ENCODE measurements around the gene PDE10A.
"Not testable (repeated sequence)": the region's sequence is repeated elsewhere in the genome, so short reads cannot be mapped to it uniquely, and the experiment has no call there.

Gene PDE10A

GRCh38 chr6:165624871-165625639 is 38.0 kb downstream of the PDE10A start:
- TF ChIP-seq SUZ12 (IDR thresholded peaks at IDR 0.05; ENCODE audit: extremely low read depth, insufficient read depth, insufficient read length) (no peak), ZNF274 (IDR thresholded peaks at IDR 0.05; ENCODE audit: low read depth, low read length) (no peak), YY1 (IDR thresholded peaks at IDR 0.05; ENCODE audit: insufficient read depth, insufficient read length) (no peak)

GRCh38 chr6:165621940-165622339 is 41.1 kb downstream of the PDE10A start:
- Histone ChIP-seq H3K9ac (ENCODE audit: insufficient read length, low read depth) (no peak overlapping the region), H3K9me3 (ENCODE audit: insufficient read depth, low read length) (no peaks in the 10 kb centered on the region), H3K27me3 (ENCODE audit: insufficient read depth, insufficient read length) (no peaks in the 10 kb centered on the region), H3K4me1 (ENCODE audit: insufficient read depth, insufficient read length) (no peaks in the 10 kb centered on the region), H3K36me3 (ENCODE audit: insufficient read depth, insufficient read length, low read length) (no peaks in the 10 kb centered on the region), H3K4me3 (ENCODE audit: insufficient read length, low read depth) (no peak overlapping the region)
- no peak for DNase-seq (ENCODE audit: low read depth, low spot score)
- TF ChIP-seq ZNF274 (IDR thresholded peaks at IDR 0.05; ENCODE audit: low read depth, low read length) (no peak), SUZ12 (IDR thresholded peaks at IDR 0.05; ENCODE audit: extremely low read depth, insufficient read depth, insufficient read length) (no peak), YY1 (IDR thresholded peaks at IDR 0.05; ENCODE audit: insufficient read depth, insufficient read length) (no peak)

More at GRCh38 chr6:165624871-165625639, 38.0 kb downstream of the PDE10A start:
- no peaks in the 10 kb centered on the region for H3K36me3 ChIP-seq (ENCODE audit: insufficient read depth, insufficient read length, low read length)
- no peaks in the 10 kb centered on the region for H3K27me3 ChIP-seq (ENCODE audit: insufficient read depth, insufficient read length)
- no peak overlapping the region for H3K4me3 ChIP-seq (ENCODE audit: insufficient read length, low read depth)
- H3K4me1 ChIP-seq (ENCODE audit: insufficient read depth, insufficient read length): no peaks in the 10 kb centered on the region
- no peak overlapping the region for H3K9ac ChIP-seq (ENCODE audit: insufficient read length, low read depth)
- H3K9me3 ChIP-seq (ENCODE audit: insufficient read depth, low read length): no peaks in the 10 kb centered on the region
- DNase-seq (ENCODE audit: low read depth, low spot score): no peak

- H3K9me3 ChIP-seq (ENCODE audit: insufficient read depth, low read length); H3K9ac ChIP-seq (ENCODE audit: insufficient read length, low read depth); H3K4me1 ChIP-seq (ENCODE audit: insufficient read depth, insufficient read length); H3K36me3 ChIP-seq (ENCODE audit: insufficient read depth, insufficient read length, low read length); H3K27me3 ChIP-seq (ENCODE audit: insufficient read depth, insufficient read length); H3K4me3 ChIP-seq (ENCODE audit: insufficient read length, low read depth); DNase-seq (ENCODE audit: low read depth, low spot score): not testable (repeated sequence)
Measured at GRCh38 chr6:165618891-165619290, 44.1 kb downstream of the PDE10A start.

DNA sequence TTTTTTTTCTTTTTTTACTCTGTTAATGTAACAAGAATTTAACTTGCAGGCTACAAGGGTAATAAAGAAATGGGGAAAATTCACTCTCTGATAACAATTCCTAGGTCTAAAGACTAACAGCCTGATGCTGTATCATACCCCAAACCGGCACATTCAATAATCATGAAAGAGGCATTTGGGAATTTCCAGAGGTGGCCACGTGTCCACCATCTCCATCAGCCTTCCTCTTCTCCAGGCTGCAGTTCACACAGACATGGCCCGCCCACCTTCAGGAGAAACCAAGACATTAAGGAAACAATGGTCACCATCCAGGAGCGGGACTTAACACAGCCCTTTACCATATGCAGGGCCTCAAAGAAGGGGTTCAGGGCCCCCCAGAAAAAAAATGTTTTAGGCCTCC is 44.8 kb downstream of the PDE10A start:
- Histone ChIP-seq H3K27me3 (ENCODE audit: insufficient read depth, insufficient read length) (no peaks in the 10 kb centered on the region), H3K9me3 (ENCODE audit: insufficient read depth, low read length) (no peaks in the 10 kb centered on the region), H3K9ac (ENCODE audit: insufficient read length, low read depth) (no peak overlapping the region), H3K4me3 (ENCODE audit: insufficient read length, low read depth) (no peak overlapping the region), H3K4me1 (ENCODE audit: insufficient read depth, insufficient read length) (no peaks in the 10 kb centered on the region), H3K36me3 (ENCODE audit: insufficient read depth, insufficient read length, low read length) (no peaks in the 10 kb centered on the region)
- TF ChIP-seq ZNF274 (IDR thresholded peaks at IDR 0.05; ENCODE audit: low read depth, low read length) (no peak), YY1 (IDR thresholded peaks at IDR 0.05; ENCODE audit: insufficient read depth, insufficient read length) (no peak), SUZ12 (IDR thresholded peaks at IDR 0.05; ENCODE audit: extremely low read depth, insufficient read depth, insufficient read length) (no peak)
- DNase-seq (ENCODE audit: low read depth, low spot score): no peak

GRCh38 chr6:165617528-165617927 is 45.5 kb downstream of the PDE10A start:
- TF ChIP-seq ZNF274 (IDR thresholded peaks at IDR 0.05; ENCODE audit: low read depth, low read length): no peak
- no peak for TF ChIP-seq YY1 (IDR thresholded peaks at IDR 0.05; ENCODE audit: insufficient read depth, insufficient read length)
- no peak for TF ChIP-seq SUZ12 (IDR thresholded peaks at IDR 0.05; ENCODE audit: extremely low read depth, insufficient read depth, insufficient read length)
- no peaks in the 10 kb centered on the region for H3K9me3 ChIP-seq (ENCODE audit: insufficient read depth, low read length)
- no peak overlapping the region for H3K9ac ChIP-seq (ENCODE audit: insufficient read length, low read depth)
- H3K36me3 ChIP-seq (ENCODE audit: insufficient read depth, insufficient read length, low read length): no peaks in the 10 kb centered on the region
- H3K27me3 ChIP-seq (ENCODE audit: insufficient read depth, insufficient read length): no peaks in the 10 kb centered on the region
- H3K4me1 ChIP-seq (ENCODE audit: insufficient read depth, insufficient read length): no peaks in the 10 kb centered on the region
- no peak for DNase-seq (ENCODE audit: low read depth, low spot score)
- H3K4me3 ChIP-seq (ENCODE audit: insufficient read length, low read depth): no peak overlapping the region

DNA sequence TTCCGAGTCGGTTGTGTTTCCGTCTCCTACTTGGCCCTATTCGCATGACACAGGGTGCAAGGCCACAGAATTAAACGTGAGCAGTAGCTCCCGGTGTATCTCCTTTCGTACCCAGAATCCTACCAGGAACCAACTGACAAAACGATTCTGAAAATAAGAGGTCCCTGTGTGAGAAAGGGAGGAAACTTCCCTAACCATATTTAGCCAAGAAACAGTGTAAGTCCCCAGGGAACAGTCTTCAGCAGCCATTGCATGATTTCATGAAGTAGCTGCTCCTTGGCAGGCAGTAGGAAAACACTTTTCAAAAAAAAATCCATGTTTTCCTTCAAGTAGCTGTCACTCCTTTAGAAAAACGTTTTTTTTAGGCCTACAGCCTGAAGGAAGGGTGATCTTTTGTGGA is 46.9 kb downstream of the PDE10A start:
- Histone ChIP-seq H3K4me3 (ENCODE audit: insufficient read length, low read depth) (no peak overlapping the region), H3K27me3 (ENCODE audit: insufficient read depth, insufficient read length) (no peaks in the 10 kb centered on the region), H3K9me3 (ENCODE audit: insufficient read depth, low read length) (no peaks in the 10 kb centered on the region), H3K4me1 (ENCODE audit: insufficient read depth, insufficient read length) (no peaks in the 10 kb centered on the region), H3K9ac (ENCODE audit: insufficient read length, low read depth) (no peak overlapping the region), H3K36me3 (ENCODE audit: insufficient read depth, insufficient read length, low read length) (no peaks in the 10 kb centered on the region)
- no peak for DNase-seq (ENCODE audit: low read depth, low spot score)
- TF ChIP-seq ZNF274 (IDR thresholded peaks at IDR 0.05; ENCODE audit: low read depth, low read length): no peak
- no peak for TF ChIP-seq YY1 (IDR thresholded peaks at IDR 0.05; ENCODE audit: insufficient read depth, insufficient read length)
- TF ChIP-seq SUZ12 (IDR thresholded peaks at IDR 0.05; ENCODE audit: extremely low read depth, insufficient read depth, insufficient read length): no peak

- no peak for DNase-seq (ENCODE audit: low read depth, low spot score)
- Histone ChIP-seq H3K4me1 (ENCODE audit: insufficient read depth, insufficient read length) (no peaks in the 10 kb centered on the region), H3K4me3 (ENCODE audit: insufficient read length, low read depth) (no peak overlapping the region), H3K36me3 (ENCODE audit: insufficient read depth, insufficient read length, low read length) (no peaks in the 10 kb centered on the region), H3K9ac (ENCODE audit: insufficient read length, low read depth) (no peak overlapping the region), H3K9me3 (ENCODE audit: insufficient read depth, low read length) (no peaks in the 10 kb centered on the region), H3K27me3 (ENCODE audit: insufficient read depth, insufficient read length) (no peaks in the 10 kb centered on the region)
- TF ChIP-seq YY1 (IDR thresholded peaks at IDR 0.05; ENCODE audit: insufficient read depth, insufficient read length) (no peak), SUZ12 (IDR thresholded peaks at IDR 0.05; ENCODE audit: extremely low read depth, insufficient read depth, insufficient read length) (no peak), ZNF274 (IDR thresholded peaks at IDR 0.05; ENCODE audit: low read depth, low read length) (no peak)
Measured at GRCh38 chr6:165615636-165616035, 47.4 kb downstream of the PDE10A start.

Data from NT2/D1 (cell line).